HG03378 (cell line): ENCODE results near the gene RDH12.
A peak's percentile ranks its signal among the peaks of the same experiment; 100 is the strongest.
"Not testable (repeated sequence)": the region's sequence is repeated elsewhere in the genome, so short reads cannot be mapped to it uniquely, and the experiment has no call there.

Experiments
- ATAC-seq: cut with Tn5 transposase; IDR thresholded peaks from one replicate; pipeline ENCODE4 v1.9.1; 2021; ENCODE audit warnings: mild to moderate bottlenecking, moderate library complexity; ENCODE audit not compliant: unreplicated experiment

Gene RDH12

GRCh38 chr14:67704484-67705089, 2.9 kb downstream of the RDH12 start:
- ATAC-seq = peak; percentile 50

DNA sequence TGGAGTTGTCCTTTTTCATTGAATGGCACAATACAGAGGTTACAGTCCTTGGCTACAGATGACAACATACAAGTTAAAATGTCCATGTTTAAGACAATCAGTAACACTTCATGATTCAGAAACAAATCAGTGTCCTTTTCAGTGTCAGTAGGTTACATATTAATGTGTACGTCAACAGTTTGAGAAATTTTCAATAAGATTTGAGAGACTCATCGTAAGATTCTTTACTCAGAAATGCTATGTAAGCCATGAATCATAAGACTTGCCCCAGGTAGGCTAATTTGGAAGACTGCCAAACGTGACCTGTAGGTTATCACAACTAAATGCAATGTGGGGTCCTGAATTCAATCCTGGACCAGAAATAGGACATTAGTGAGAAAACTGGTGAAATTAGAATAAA, 3.5 kb downstream of the RDH12 start:
- ATAC-seq = no peak

DNA sequence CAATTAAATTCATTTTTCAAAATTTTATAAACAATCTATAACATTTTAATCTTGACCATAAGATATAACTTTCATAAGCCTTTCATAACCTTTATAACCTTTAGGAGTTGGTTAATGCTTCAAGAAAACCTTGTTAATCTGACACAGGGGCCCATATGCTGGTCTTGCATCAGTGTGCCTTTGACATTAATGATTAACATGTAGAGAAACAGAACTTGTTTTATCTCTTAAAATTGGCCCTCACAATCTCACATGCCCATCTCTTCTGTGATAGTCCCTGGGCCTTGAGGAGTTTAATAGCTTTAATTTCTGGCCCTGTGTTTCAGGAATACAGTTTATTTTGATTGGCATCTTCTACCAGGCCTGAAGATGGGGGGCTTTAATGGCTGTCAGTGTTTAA, 7.7 kb downstream of the RDH12 start:
- not testable (repeated sequence) for ATAC-seq

GRCh38 chr14:67709796-67710195, 8.1 kb downstream of the RDH12 start:
- ATAC-seq = not testable (repeated sequence)

GRCh38 chr14:67710209-67710608, 8.5 kb downstream of the RDH12 start:
- no peak for ATAC-seq

DNA sequence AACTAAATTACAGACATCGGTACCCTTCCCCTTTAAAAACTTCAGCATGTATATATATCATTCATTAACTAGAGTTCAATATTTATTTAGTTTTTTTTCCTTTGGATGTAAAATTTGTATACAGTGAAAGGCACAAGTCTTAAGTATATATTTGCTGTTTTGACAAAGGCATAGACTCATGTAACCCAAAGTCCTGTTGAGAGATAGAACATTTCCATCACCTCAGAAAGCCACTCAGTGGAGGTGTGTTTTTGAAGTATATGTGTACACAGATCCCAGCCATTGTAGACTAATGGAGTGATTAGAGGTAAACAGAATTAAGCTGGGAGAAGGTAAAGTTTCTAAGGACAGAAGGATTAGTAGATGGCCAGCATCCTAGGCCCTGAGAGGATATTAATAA, 15.4 kb downstream of the RDH12 start:
- no peak for ATAC-seq

GRCh38 chr14:67718265-67718664, 16.6 kb downstream of the RDH12 start:
- no peak for ATAC-seq

DNA sequence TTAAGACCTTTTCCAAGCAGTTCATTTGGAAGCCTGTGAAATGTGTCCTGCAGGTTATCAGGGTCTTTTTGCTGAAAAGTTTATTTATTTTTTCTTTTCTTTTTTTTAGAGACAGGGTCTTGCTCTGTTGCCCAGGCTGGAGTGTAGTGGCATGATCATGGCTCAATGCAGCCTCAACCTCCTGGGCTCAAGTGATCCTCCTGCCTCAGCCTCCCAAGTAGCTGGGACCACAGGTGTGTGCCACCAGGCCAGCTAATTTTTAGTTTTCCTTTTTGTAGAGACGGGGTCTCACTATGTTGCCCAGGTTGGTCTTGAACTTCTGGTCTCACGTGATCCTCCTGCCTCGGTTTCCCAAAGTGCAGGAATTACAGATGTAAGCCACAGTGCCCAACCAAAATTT, 17.7 kb downstream of the RDH12 start:
- not testable (repeated sequence) for ATAC-seq

GRCh38 chr14:67719866-67720265, 18.2 kb downstream of the RDH12 start:
- ATAC-seq = no peak

DNA sequence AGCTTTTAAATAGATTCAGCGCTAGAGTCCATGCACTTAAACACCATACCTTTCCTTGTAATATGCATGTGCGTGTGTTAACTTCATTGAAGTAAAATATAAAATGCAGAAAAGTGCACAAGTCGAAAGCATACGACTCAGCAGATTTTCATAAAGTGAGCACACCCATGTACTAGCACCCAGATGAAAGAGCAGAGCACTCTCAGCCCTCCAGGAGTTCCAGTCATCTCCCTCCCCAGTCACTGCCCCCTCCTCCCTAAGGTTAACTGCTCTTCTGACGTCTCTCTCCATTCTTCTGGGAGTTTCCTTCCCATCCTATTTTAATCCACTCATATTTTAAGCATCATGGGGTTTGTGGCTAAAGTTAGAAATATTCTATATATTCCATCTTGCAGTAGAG, 20.2 kb downstream of the RDH12 start:
- no peak for ATAC-seq

- ATAC-seq = no peak
Observed at GRCh38 chr14:67722293-67722692, 20.6 kb downstream of the RDH12 start.

- ATAC-seq = no peak
Observed at GRCh38 chr14:67725171-67725570, 23.5 kb downstream of the RDH12 start.

GRCh38 chr14:67727361-67727760, 25.7 kb downstream of the RDH12 start:
- no peak for ATAC-seq

- no peak for ATAC-seq
Observed at GRCh38 chr14:67728258-67728657, 26.6 kb downstream of the RDH12 start.

GRCh38 chr14:67729072-67729885, 27.6 kb downstream of the RDH12 start:
- no peak for ATAC-seq

- ATAC-seq = no peak
Observed at GRCh38 chr14:67733616-67734015, 31.9 kb downstream of the RDH12 start.

- ATAC-seq = no peak
Observed at GRCh38 chr14:67734675-67735074, 33.0 kb downstream of the RDH12 start.

GRCh38 chr14:67735336-67736147, 33.9 kb downstream of the RDH12 start:
- no peak for ATAC-seq

- no peak for ATAC-seq
Observed at GRCh38 chr14:67736771-67737170, 35.1 kb downstream of the RDH12 start.

GRCh38 chr14:67738740-67739504, 37.2 kb downstream of the RDH12 start:
- no peak for ATAC-seq

DNA sequence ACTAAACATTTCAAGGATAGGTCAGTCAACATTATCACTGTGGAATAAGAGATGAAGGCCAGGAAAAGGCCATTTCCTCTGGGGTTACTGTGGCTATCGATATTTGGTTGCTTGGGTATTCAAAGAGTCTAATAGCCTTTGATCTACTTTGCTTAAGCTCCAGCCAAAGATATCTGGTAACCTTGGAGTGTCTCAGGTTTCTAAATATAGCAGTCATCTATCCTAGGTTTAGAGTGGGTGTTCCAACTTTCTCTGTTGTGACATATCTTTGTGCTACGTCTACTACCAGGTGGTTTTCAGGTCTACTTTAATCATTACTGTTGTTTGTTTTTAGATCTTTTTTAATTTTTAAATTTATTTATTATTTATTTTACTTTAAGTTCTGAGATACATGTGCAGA, 42.4 kb downstream of the RDH12 start:
- no peak for ATAC-seq
